Panc1 (cell line): ENCODE results near the gene COLEC11.

Source experiments
- CTCF ChIP-seq: fragments of 450-650 bp; IDR thresholded peaks from 2 replicates; pipeline ENCODE4 v1.5.1; 2017; ENCODE audit warnings: mild to moderate bottlenecking
- POLR2AphosphoS5 ChIP-seq: IDR thresholded peaks from 2 replicates; pipeline ENCODE4 v1.6.1; 2012; ENCODE audit warnings: mild to moderate bottlenecking, low read depth, low read length, moderate library complexity
- REST ChIP-seq, 2 experiments: IDR thresholded peaks; 2 replicates each; pipeline ENCODE4 v1.6.1; 2011 to 2012; ENCODE audit warnings: low read depth in 2 of 2, control low read depth in 1 of 2, low read length in 1 of 2, mild to moderate bottlenecking in 1 of 2, moderate library complexity in 1 of 2; ENCODE audit not compliant: insufficient read depth in 1 of 2
- SIN3A ChIP-seq: IDR thresholded peaks from 2 replicates; pipeline ENCODE4 v1.6.1; 2012; ENCODE audit warnings: low read depth, mild to moderate bottlenecking, low read length, moderate library complexity, borderline replicate concordance; ENCODE audit not compliant: insufficient read depth
- TCF7L2 ChIP-seq: IDR thresholded peaks from 2 replicates; pipeline ENCODE4 v1.6.1; 2011; ENCODE audit warnings: mild to moderate bottlenecking, low read depth, low read length, inconsistent platforms

GRCh38 chr2:3647246-3647645 is 52.3 kb downstream of the COLEC11 start:
- TF ChIP-seq CTCF, result no peak
- TF ChIP-seq POLR2AphosphoS5, result no peak
- TF ChIP-seq REST (IDR thresholded peaks at IDR 0.05; ENCODE audit: insufficient read depth in 1 of 2, low read depth in 2 of 2, low read length in 1 of 2), result no peak
- TF ChIP-seq SIN3A, result no peak
- TF ChIP-seq TCF7L2, result no peak
